GM12878 (cell line): ENCODE measurements around the gene NGFR. TPM values are rescaled to one million over a fixed set of nuclear protein-coding genes. Genes with fewer than 3 reads are reported as not detected.

ENCODE experiments used
- ATAC-seq: fragments of 200-7000 bp; cut with Tn5 transposase; 3 replicates; pipeline ENCODE4 v1.9.1; 2020; ENCODE audit warnings: mild to moderate bottlenecking, moderate library complexity
- BruUV-seq: library from RNA; stranded (reverse); fragments of 400-500 nt; replicated peaks from 2 replicates; lab custom pipeline; 2021; lab: Mats Ljungman, UMichigan
- CTCF ChIA-PET: fragments of 300-600 bp; sonication (Branson Sonifier 250); formaldehyde crosslinking; extraction: SDS; loops from one replicate; lab custom pipeline; 2021; ENCODE audit warnings: inconsistent platforms; lab: Yijun Ruan, JAX
- POLR2A ChIA-PET: fragments of 350-600 bp; formaldehyde crosslinking; extraction: SDS; loops from one replicate; lab custom pipeline; 2021; ENCODE audit warnings: inconsistent platforms; lab: Charles Lee
- RAD21 ChIA-PET: fragments of 300-600 bp; sonication (Branson Sonifier 250); formaldehyde crosslinking; loops from one replicate; lab custom pipeline; 2023; ENCODE audit warnings: antibody characterized with exemption; ENCODE audit not compliant: unreplicated experiment; lab: Charles Lee
- SMC1A ChIA-PET: fragments of 300-600 bp; sonication (Branson Sonifier 250); formaldehyde crosslinking; loops from one replicate; lab custom pipeline; 2023; ENCODE audit not compliant: unreplicated experiment, uncharacterized antibody; lab: Charles Lee
- DNase-seq: peaks from one replicate; pipeline ENCODE4 v3.0.0-alpha.2; 2011; ENCODE audit warnings: low read depth, low spot score
- FAIRE-seq: peaks from 3 replicates; lab custom pipeline; 2011; peaks lifted over from hg19 to GRCh38; lab: Jason Lieb, UNC
- H2AFZ ChIP-seq: 2 replicates; pipeline ENCODE4 v1.6.0; 2011; ENCODE audit warnings: low read depth, low read length, control low read depth; ENCODE audit not compliant: control insufficient read depth
- H3K27ac ChIP-seq: 2 replicates; pipeline ENCODE4 v1.5.1; 2011; ENCODE audit warnings: control low read depth; ENCODE audit not compliant: control insufficient read depth, insufficient read depth
- H3K27me3 ChIP-seq, 2 experiments: replicated peaks in 1 of 2; 2 replicates each; pipeline versions ENCODE4 v1.6.0 to v1.6.1; 2011; ENCODE audit warnings: low read length in 1 of 2; ENCODE audit not compliant: control insufficient read depth in 2 of 2, insufficient read depth in 2 of 2
- H3K36me3 ChIP-seq, 2 experiments: 2 replicates each; pipeline ENCODE4 v1.5.1; 2011; ENCODE audit warnings: low read length in 1 of 2; ENCODE audit not compliant: control insufficient read depth in 2 of 2, insufficient read depth in 2 of 2
- H3K4me1 ChIP-seq: 2 replicates; pipeline ENCODE4 v1.6.1; 2011; ENCODE audit warnings: mild to moderate bottlenecking, low read length, moderate library complexity, mixed read lengths; ENCODE audit not compliant: control insufficient read depth, insufficient read depth
- H3K4me2 ChIP-seq: 2 replicates; pipeline ENCODE4 v1.6.0; 2011; ENCODE audit warnings: control low read depth; ENCODE audit not compliant: control insufficient read depth, insufficient read depth
- H3K4me3 ChIP-seq: fragments of 200-600 bp; sonication (generic); 2 replicates; pipeline ENCODE4 v1.5.1; 2016
- H3K79me2 ChIP-seq: 2 replicates; pipeline ENCODE4 v1.6.0; 2011; ENCODE audit warnings: low read length; ENCODE audit not compliant: control insufficient read depth, insufficient read depth
- H3K9ac ChIP-seq: 2 replicates; pipeline ENCODE4 v1.8.0; 2011; ENCODE audit warnings: low read length, control low read depth, mixed read lengths; ENCODE audit not compliant: control insufficient read depth, insufficient read depth
- H3K9me3 ChIP-seq: replicated peaks from 3 replicates; pipeline ENCODE4 v1.5.1; 2011; ENCODE audit warnings: mild to moderate bottlenecking, low read length; ENCODE audit not compliant: control insufficient read depth, insufficient read depth
- H4K20me1 ChIP-seq: 2 replicates; pipeline ENCODE4 v1.6.0; 2011; ENCODE audit not compliant: control insufficient read depth, insufficient read depth
- ASH2L ChIP-seq: fragments of 300-600, 200-600 bp; sonication (generic); IDR thresholded peaks from 2 replicates; pipeline ENCODE4 v1.6.1; 2017; ENCODE audit warnings: low read depth, mild to moderate bottlenecking, borderline replicate concordance
- BHLHE40 ChIP-seq, 2 experiments: fragments of 450-650 bp in 1 of 2; IDR thresholded peaks; 2 replicates each; pipeline ENCODE4 v1.6.1; 2011 to 2017; ENCODE audit warnings: low read depth in 2 of 2, borderline replicate concordance in 1 of 2, improper control_type of control experiment in 1 of 2, low read length in 1 of 2, mild to moderate bottlenecking in 1 of 2
- CHD2 ChIP-seq: IDR thresholded peaks from 2 replicates; pipeline ENCODE4 v1.6.1; 2011; ENCODE audit warnings: low read depth, low read length, improper control_type of control experiment, borderline replicate concordance
- E2F4 ChIP-seq: IDR thresholded peaks from 2 replicates; pipeline ENCODE4 v1.6.1; 2012; ENCODE audit warnings: low read depth, low read length, improper control_type of control experiment
- HDGF ChIP-seq: fragments of 450-650 bp; IDR thresholded peaks from 2 replicates; pipeline ENCODE4 v1.6.1; 2016; ENCODE audit warnings: antibody characterized with exemption
- IRF4 ChIP-seq: IDR thresholded peaks from 2 replicates; pipeline ENCODE4 v1.6.1; 2011; ENCODE audit warnings: low read depth, low read length
- STAT3 ChIP-seq: IDR thresholded peaks from 2 replicates; pipeline ENCODE4 v1.6.1; 2011; ENCODE audit warnings: low read depth, low read length, improper control_type of control experiment
- WRNIP1 ChIP-seq: IDR thresholded peaks from 2 replicates; pipeline ENCODE4 v1.6.1; 2011; ENCODE audit warnings: low read depth, low read length, improper control_type of control experiment, borderline replicate concordance
- YY1 ChIP-seq: IDR thresholded peaks from 2 replicates; pipeline ENCODE4 v1.6.1; 2011; ENCODE audit warnings: low read depth, mild to moderate bottlenecking, low read length
- ZNF217 ChIP-seq: fragments of 450-650 bp; IDR thresholded peaks from 2 replicates; pipeline ENCODE4 v1.6.1; 2017; ENCODE audit warnings: antibody characterized with exemption, mild to moderate bottlenecking
- WGBS: methylation state at CpG from one replicate; pipeline ENCODE4 v1.1.6; 2016; ENCODE audit warnings: low lambda C conversion rate; ENCODE audit not compliant: insufficient replicate concordance, insufficient coverage; ENCODE audit errors: missing lambda C conversion rate; 5-methylcytosine and 5-hydroxymethylcytosine counted together
- in situ Hi-C: fragments of 300-500 bp; cut with MboI; formaldehyde crosslinking; loops from 9 replicates; pipeline ENCODE4 v1.14.3; 2018; ENCODE audit warnings: mixed read lengths
- intact Hi-C: fragments of 100-400 bp; cut with micrococcal nuclease; formaldehyde crosslinking; loops from one replicate; pipeline ENCODE4 v1.14.2; 2022; ENCODE audit not compliant: unreplicated experiment
- polyA plus RNA-seq, 11 experiments: library from polyadenylated mRNA; depleted of rRNA in 4 of 11; unstranded in 6 of 11; stranded (reverse) in 5 of 11; fragments of >200 nt; fragmentation: Nextera tagmentation in 4 of 11; fragmentation: Illumina TruSeq in 1 of 11; extraction: Ambion mirVana in 4 of 11; extraction: Trizol in 1 of 11; gene quantifications; 1 replicate in 1 of 11; 2 replicates in 10 of 11; pipeline versions ENCODE4 v1.2.1 to v1.2.3, GENCODE V29; 2011 to 2016; ENCODE audit warnings: inconsistent platforms in 2 of 11, missing spikeins in 2 of 11, low read depth in 1 of 11
- total RNA-seq, 4 experiments: library from RNA; depleted of rRNA in 3 of 4; stranded (reverse); fragments of >200 nt in 3 of 4; fragmentation: Illumina TruSeq in 1 of 4; extraction: Trizol in 1 of 4; gene quantifications; 2 replicates each; pipeline versions ENCODE4 v1.2.1 to v1.2.3, GENCODE V29; 2013 to 2021

Gene NGFR
- total and polyA plus RNA-seq, 10 of the 15 experiments (the other 5 are each of a cell fraction or from before 2014, with no cell fraction given): 0.05 to 0.28 (median 0.08) TPM; not detected in 1

- in situ Hi-C loops: no loop called here
- no peak overlapping the region for H2AFZ ChIP-seq
- no peak for ATAC-seq
- H3K4me1 ChIP-seq: peaks cover 7% of the 10 kb centered on the region; the same call in 1 of the 2 replicates
- peaks cover 4 to 14% of the 10 kb centered on the region in 2 experiments; a peak in 3 of 4 replicates for H3K27me3 ChIP-seq
- no peaks in the 10 kb centered on the region for H3K79me2 ChIP-seq
- ChIA-PET POLR2A (no interaction called here), CTCF (interaction anchor here (1.1 kb wide), 1 partner anchor 90 kb away, joined by 3 read pairs; no protein-coding TSS in a partner anchor), RAD21 (no interaction called here), SMC1A (no interaction called here)
- no peaks in the 10 kb centered on the region for H3K36me3 ChIP-seq
- H3K9me3 ChIP-seq: no peaks in the 10 kb centered on the region
- H3K4me3 ChIP-seq: no peak overlapping the region
- WGBS: 38% methylated on average over 6 of the region's 6 CpGs
- no peak overlapping the region for H3K27ac ChIP-seq
- H3K9ac ChIP-seq: no peak overlapping the region
- no peaks in the 10 kb centered on the region for H4K20me1 ChIP-seq
- no peak for DNase-seq
- no TSS peak for BruUV-seq
- no peak overlapping the region for H3K4me2 ChIP-seq
- intact Hi-C loops: no loop called here
- TF ChIP-seq CHD2 (no peak), STAT3 (no peak), WRNIP1 (no peak), YY1 (no peak), ASH2L (no peak), BHLHE40 (IDR thresholded peaks at IDR 0.05; ENCODE audit: borderline replicate concordance in 1 of 2, low read depth in 2 of 2, low read length in 1 of 2) (no peak), E2F4 (no peak), HDGF (no peak), IRF4 (no peak), ZNF217 (no peak)
- no peak for FAIRE-seq
Measured at GRCh38 chr17:49490276-49490675, 4.8 kb upstream of the NGFR start.
